ENCODE measurements around the gene LGALS12. TPM values are rescaled to one million over a fixed set of nuclear protein-coding genes. Genes with fewer than 3 reads are reported as not detected.
"Not testable (repeated sequence)": the region's sequence is repeated elsewhere in the genome, so short reads cannot be mapped to it uniquely, and the experiment has no call there.

Gene LGALS12
- total RNA-seq, 2 donors from 2014 or later: 2.9 TPM; not detected in 1

DNA sequence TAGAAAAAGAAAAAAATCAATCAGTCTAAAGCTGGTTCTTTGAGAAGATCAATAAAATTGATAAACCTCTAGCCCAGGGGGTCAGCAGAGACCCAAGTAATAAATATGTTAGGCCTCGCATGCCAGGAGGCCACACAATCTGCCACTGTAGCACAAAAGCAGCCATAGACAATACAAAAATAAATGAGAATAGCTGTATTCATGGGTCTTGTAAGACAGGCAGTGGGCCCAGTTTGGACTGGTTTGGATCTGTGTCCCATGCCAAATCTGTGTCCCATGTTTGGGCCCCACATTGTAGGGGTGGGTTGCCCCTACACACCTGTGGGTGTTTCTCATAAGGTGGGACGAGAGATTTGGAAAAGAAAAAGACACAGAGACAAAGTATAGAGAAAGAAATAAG is 24.1 kb downstream of the LGALS12 start:
- H3K36me3 ChIP-seq: no peaks in the 10 kb centered on the region
- H3K4me3 ChIP-seq: no peak overlapping the region

DNA sequence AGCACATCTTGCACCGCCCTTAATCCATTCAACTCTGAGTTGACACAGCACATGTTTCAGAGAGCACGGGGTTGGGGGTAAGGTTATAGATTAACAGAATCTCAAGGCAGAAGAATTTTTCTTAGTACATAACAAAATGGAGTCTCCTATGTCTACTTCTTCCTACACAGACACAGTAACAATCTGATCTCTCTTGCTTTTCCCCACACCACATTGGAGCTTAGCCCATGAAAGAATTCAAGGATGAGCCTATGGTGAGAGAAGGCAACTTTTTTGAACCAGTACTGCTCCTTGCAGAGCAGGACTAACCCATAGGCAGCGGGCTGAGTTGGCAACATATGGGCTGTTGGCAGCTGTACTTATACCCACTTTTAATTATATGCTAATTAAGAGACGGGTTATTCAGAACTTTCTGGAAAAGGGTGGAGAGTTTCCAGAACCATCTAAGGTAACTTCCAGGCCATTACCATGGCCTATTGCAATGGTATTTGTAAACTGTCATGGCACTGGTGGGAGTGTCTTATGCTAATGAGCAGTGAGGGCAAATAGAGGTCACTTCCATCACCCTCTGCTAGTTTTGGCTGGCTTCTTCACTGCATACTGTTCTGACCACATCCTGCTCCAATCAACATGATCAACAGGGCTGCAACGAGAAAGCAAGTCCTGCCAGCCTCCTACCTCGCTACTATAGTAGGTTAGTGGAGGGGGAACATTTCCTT is 25.3 kb downstream of the LGALS12 start:
- not testable (repeated sequence) for H3K27me3 ChIP-seq; H3K9me3 ChIP-seq; DNase-seq (ENCODE audit: low spot score); H3K4me3 ChIP-seq; H3K27ac ChIP-seq; H3K36me3 ChIP-seq
- H3K4me1 ChIP-seq: peaks cover 0 to 15% of the 10 kb centered on the region in 2 donors

More for the DNA sequence above, 24.1 kb downstream of the LGALS12 start:
- Histone ChIP-seq H3K4me1 (peaks cover 0 to 10% of the 10 kb centered on the region in 2 donors), H3K27ac (no peak overlapping the region), H3K27me3 (no peaks in the 10 kb centered on the region), H3K9me3 (no peaks in the 10 kb centered on the region)
- DNase-seq (ENCODE audit: low spot score): no peak
- TF ChIP-seq, protein P1, sequence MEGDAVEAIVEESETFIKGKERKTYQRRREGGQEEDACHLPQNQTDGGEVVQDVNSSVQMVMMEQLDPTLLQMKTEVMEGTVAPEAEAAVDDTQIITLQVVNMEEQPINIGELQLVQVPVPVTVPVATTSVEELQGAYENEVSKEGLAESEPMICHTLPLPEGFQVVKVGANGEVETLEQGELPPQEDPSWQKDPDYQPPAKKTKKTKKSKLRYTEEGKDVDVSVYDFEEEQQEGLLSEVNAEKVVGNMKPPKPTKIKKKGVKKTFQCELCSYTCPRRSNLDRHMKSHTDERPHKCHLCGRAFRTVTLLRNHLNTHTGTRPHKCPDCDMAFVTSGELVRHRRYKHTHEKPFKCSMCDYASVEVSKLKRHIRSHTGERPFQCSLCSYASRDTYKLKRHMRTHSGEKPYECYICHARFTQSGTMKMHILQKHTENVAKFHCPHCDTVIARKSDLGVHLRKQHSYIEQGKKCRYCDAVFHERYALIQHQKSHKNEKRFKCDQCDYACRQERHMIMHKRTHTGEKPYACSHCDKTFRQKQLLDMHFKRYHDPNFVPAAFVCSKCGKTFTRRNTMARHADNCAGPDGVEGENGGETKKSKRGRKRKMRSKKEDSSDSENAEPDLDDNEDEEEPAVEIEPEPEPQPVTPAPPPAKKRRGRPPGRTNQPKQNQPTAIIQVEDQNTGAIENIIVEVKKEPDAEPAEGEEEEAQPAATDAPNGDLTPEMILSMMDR (IDR thresholded peaks at IDR 0.05): no peak

DNA sequence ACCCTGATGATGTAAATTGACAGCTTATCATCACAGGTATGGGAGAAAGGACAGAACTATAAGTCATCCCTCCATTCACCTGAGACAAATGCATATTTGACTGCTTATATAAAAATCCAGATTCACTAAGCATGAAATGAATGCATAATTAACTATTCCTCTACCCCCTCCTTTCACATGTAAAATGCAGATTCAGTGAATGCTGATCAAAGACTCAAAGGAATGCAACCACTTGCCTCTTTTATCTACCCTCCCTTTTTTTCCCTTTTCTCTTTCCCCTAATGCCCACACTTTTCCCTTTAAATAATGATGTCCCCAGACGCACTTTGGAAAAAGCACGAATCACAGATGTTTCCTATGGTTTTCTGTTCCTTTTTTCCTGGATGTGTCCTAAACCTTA is 26.2 kb downstream of the LGALS12 start:
- TF ChIP-seq, protein P1 (IDR thresholded peaks at IDR 0.05): no peak
- Histone ChIP-seq H3K36me3 (no peaks in the 10 kb centered on the region), H3K4me1 (peaks cover 0 to 22% of the 10 kb centered on the region in 2 donors), H3K9me3 (no peaks in the 10 kb centered on the region), H3K4me3 (no peak overlapping the region), H3K27me3 (no peaks in the 10 kb centered on the region), H3K27ac (no peak overlapping the region)
- DNase-seq (ENCODE audit: low spot score): no peak

DNA sequence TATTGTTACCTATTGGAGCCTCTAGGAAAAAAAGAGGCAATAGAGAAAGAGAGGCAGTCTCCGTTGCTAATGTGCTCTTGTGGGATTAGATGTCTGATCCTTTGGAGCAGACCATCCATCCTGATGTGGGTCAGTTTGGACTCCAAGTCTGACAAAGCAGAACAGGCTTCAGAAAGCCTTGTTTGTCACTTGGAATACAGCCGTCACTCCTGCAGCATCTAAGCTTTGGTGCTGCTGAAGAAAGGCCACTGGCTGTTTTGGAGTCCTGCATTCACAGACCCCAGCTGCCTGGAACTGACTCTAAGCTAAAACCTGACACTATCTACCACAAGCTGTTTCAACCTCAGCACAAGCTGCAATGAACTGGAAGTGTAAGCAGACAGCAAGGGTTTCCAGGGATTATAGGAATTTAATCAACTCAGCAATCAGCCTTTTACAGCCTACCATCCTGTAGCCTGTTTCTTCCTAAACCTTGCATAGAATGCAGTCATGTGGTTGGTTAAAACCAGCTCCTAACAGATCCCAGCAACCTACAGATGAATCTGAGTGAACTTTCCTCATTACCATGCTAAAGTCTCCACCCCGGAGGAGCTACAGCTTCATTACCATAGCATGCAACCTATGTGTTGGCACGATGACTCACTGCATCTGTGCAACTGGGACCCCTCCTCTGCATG is 27.1 kb downstream of the LGALS12 start:
- H3K36me3 ChIP-seq: no peaks in the 10 kb centered on the region
- TF ChIP-seq, protein P1 (IDR thresholded peaks at IDR 0.05): no peak
- no peak overlapping the region for H3K27ac ChIP-seq
- H3K9me3 ChIP-seq: no peaks in the 10 kb centered on the region
- no peak overlapping the region for H3K4me3 ChIP-seq
- DNase-seq (ENCODE audit: low spot score): no peak
- peaks cover 0 to 31% of the 10 kb centered on the region in 2 donors for H3K4me1 ChIP-seq
- no peaks in the 10 kb centered on the region for H3K27me3 ChIP-seq

DNA sequence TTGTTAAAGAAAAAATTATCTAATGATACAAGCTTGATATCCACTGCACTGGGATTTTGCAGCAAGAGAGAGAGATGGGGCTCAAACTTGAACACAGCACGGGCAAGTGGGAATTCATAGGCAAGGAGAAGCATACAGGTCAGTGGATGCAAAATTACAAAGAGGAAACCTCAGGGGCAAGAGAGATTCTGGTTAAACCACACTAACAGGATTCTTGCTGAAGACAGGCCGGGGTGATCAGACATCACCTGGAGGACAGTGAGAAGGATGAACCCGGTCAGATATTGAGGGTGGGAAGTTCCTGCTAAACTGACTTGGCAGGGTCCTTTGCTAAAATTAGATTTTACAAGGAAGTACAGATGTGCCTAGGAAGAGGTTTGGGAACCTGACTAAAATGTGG is 28.2 kb downstream of the LGALS12 start:
- DNase-seq (ENCODE audit: low spot score): no peak
- no peak overlapping the region for H3K4me3 ChIP-seq
- no peak overlapping the region for H3K27ac ChIP-seq
- no peaks in the 10 kb centered on the region for H3K36me3 ChIP-seq
- TF ChIP-seq, protein P1 (IDR thresholded peaks at IDR 0.05): no peak
- H3K27me3 ChIP-seq: no peaks in the 10 kb centered on the region
- H3K9me3 ChIP-seq: no peaks in the 10 kb centered on the region
- peaks cover 0 to 41% of the 10 kb centered on the region in 2 donors for H3K4me1 ChIP-seq

DNA sequence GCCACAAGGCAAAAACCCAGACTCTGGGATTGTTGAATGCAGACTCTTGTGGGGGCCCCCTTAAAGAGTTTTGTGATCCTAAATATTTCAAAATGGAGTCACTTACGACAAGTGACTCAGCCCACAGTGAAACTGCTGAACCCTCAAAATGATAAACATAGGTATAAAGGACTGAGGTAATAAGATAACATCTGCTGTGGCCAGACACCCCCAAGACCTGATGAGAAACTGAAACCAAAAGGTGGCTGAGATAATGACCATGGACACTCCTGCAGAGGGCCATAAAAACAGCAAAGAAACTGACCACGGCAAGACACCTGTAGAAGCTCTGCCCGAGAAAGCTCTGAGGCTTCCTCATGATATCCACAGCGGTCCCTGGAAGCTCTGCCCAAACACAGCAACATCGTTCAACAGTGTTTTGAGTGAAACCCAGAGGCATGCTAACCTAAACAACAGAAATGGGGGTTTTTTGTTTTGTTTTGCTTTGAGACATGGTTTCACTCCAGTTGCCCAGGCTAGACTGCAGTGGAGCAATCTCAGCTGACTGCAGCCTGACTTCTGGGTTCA is 29.1 kb downstream of the LGALS12 start:
- TF ChIP-seq, protein P1 (IDR thresholded peaks at IDR 0.05): no peak
- DNase-seq (ENCODE audit: low spot score): no peak
- Histone ChIP-seq H3K27me3 (no peaks in the 10 kb centered on the region), H3K4me1 (peaks cover 0 to 41% of the 10 kb centered on the region in 2 donors), H3K4me3 (no peak overlapping the region), H3K36me3 (no peaks in the 10 kb centered on the region), H3K9me3 (no peaks in the 10 kb centered on the region), H3K27ac (no peak overlapping the region)

Data from right atrium auricular region (tissue), 2 donors.